AG09319 (cell line): ENCODE data around the gene TMCC3.

ENCODE experiments used
- DNase-seq: peaks from one replicate; pipeline ENCODE4 v3.0.0-alpha.2; 2010; ENCODE audit warnings: low read depth; ENCODE audit errors: extremely low read depth
- CTCF ChIP-seq: IDR thresholded peaks from 2 replicates; pipeline ENCODE4 v1.5.1; 2011; ENCODE audit warnings: low read depth, mild to moderate bottlenecking, inconsistent platforms, low read length, moderate library complexity

Gene TMCC3

GRCh38 chr12:94689646-94690036, 39.3 kb upstream of the TMCC3 start:
- no peak for TF ChIP-seq CTCF
- no peak for DNase-seq

- TF ChIP-seq CTCF = no peak
- no peak for DNase-seq
These were observed 38.8 kb upstream of the TMCC3 start for GRCh38 chr12:94689002-94689645.

GRCh38 chr12:94687891-94688290, 37.5 kb upstream of the TMCC3 start:
- TF ChIP-seq CTCF = no peak
- DNase-seq = no peak

GRCh38 chr12:94686834-94687628, 36.7 kb upstream of the TMCC3 start:
- DNase-seq = no peak
- no peak for TF ChIP-seq CTCF

GRCh38 chr12:94684416-94685142, 34.2 kb upstream of the TMCC3 start:
- DNase-seq = no peak
- no peak for TF ChIP-seq CTCF

GRCh38 chr12:94679554-94680195, 29.3 kb upstream of the TMCC3 start:
- no peak for DNase-seq
- no peak for TF ChIP-seq CTCF
